Activated T-cell treated with anti-CD3 and anti-CD28 coated beads for 1 hour (primary cell): Measurements from ENCODE around the gene CDH13.

Experiments
- DNase-seq: peaks from one replicate; pipeline ENCODE4 v3.0.0-alpha.2; 2020; ENCODE audit warnings: low read depth

Gene CDH13

DNA sequence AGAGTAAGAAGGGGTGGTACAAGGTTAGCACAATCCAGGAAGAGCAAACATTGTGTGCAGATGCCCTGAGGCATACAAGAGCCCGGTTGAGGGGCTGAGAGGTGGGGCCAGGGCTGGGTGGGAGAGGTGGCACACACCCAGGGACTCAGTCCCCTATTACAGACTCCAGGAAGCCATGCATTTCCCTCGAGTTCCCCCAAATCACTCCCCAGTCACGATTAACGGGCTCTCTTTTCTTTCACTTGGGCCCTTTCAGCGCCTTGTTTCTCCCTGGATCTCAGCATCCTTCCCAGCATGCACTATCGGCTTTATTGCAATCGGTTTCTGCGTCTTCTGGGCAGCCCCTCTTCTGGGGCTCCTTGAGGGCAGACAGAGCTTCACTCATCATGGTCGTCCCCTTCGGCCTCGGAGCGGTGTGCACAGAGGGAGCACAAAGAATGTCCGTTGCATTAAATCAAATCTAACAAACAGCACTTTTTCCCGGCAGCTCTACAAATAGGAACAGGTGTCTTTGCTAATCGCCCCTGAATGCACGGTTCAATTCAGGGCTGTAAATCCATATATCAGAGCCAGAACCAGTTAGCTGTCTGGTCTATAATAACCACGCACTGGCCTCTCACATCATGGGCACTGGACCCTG lies 996.4 kb downstream of the CDH13 start:
- DNase-seq, result no peak

DNA sequence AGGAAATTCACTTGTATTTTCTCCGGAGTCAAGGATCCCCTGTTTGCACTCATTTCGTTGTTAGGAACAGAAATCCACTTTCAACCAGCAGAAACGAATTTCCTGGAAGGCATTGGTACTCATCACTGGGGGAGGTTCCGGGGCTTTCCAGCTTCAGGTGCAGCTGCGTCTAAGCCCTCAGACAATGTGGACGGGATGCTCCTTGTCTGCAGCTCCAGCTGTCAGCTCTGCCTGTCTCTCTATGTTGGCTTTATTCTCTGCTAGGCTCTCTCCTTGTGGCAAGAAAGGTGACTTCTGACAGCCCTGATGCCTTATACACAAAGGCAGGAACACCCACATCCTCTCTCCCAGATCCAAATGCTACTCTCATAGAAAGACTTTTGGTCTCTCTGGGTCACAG lies 997.1 kb downstream of the CDH13 start:
- DNase-seq, result no peak

DNA sequence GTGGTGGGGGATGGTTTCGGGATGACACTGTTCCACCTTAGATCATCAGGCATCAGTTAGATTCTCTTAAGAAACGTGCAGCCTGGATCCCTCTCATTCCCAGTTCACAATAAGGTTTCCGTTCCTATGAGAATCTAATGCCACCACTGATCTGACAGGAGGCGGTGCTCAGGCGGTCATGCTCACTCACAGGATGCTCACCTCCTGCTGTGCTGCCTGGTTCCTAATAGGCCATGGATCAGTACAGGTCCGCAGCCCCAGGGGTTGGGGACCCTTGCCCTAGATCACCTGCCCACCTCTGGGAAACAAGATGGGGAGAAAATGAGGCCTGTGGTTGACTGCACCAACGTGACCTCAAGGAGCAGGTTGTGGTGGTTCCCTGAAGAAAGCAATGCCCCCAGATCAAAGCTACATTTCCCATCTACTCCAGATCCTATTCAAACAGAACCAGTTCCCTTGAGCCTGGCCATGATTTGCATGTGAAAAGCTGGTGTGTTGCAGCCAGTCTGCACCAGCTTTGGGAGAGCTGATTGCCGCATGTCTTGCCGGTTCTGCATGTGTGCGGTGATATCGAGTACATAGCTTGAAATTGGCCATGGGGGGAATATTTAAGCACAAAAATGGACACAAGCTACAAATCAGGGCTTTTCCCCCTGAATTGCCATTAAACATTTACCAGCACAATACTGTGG lies 997.8 kb downstream of the CDH13 start:
- DNase-seq, result no peak

DNA sequence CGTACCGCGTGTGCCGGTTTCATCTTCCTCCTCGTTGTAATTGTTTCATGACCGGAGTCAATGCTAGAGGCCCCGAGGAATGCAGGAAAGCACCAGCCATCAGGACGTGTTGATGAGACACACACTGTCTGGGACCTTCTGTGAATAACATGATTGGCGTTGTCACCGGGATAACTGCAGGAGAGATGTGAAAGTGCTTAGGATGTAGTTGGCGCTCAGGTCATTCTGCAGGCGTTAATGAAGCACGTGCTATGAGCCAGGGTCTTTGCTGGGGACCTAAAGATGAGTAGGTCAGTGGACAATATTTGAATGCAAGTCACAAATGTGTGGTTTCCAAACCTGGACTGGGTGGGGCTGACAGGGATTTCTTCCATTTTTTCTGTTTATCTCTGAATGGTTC lies 999.4 kb downstream of the CDH13 start:
- no peak for DNase-seq

DNA sequence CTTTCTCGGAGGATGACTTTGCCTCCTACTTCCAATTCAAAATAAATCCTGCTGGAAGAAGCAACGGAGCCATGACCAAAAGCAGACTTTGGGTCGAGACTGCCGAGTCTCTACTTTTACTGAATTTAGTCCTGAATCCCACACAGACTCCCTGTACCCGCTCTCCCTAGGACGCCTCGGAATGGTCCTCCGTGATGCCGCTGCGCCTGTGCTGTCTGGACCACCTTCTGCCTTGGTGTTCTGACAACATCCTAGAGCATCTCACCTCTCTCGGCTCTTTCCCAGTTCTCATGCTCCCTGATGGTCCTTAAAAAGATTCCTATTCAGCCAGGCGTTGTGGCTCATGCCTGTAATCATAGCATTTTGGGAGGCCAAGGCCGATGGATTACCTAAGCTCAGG lies 999.9 kb downstream of the CDH13 start:
- DNase-seq, result no peak

DNA sequence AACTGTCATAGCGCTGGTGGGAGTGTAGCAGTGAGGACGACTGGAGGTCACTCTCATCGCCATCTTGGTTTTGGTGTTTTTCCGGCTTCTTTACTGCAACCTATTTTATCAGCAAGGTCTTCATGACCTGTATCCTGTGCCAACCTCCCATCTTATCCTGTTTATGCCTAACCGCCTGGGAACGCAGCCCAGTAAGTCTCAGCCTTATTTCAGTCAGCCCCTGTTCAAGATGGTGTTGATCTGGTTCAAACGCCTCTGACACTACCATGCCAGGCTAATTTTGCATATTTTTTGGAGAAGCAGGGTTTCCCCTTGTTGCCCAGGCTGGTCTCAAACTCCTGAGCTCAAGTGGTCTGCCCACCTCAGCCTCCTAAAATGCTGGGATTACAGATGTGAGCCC lies 1001.2 kb downstream of the CDH13 start:
- no peak for DNase-seq

DNA sequence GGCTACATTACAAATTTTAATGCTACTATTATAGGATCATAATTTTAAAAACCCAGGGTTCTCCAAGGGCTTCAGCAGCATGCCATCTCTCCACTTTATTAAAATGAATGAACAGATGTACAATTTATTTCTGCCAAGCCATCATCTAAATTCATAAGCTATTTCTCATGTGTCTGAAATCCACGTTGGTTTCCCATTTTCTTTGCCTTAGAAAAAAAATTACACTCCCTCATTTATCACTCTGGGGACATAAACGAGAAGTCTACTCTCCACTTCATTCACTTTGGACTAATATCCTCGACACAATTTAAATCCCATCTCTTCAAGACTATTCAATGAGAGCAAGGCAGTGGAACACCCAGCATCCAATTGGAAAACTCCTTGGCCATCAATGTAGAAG lies 1002.7 kb downstream of the CDH13 start:
- DNase-seq, result no peak

DNA sequence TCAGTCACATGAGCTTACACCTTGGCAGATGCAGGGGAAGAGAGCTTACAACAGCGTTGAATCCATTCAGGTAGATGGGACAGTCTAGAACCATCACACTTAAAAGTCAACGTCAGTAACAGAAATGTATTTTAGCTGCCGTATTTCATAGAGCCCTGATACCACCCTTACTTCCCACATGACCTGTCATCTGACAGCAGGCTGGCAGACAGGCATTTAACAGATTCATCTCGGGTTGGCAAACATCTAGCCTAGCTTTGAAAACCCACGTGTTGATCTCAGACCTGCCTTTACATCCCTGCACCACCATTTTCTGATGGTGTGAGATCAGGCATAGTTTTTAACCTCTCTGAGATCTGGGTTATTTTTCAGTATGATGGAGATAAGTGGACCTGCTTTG lies 1003.1 kb downstream of the CDH13 start:
- no peak for DNase-seq

DNA sequence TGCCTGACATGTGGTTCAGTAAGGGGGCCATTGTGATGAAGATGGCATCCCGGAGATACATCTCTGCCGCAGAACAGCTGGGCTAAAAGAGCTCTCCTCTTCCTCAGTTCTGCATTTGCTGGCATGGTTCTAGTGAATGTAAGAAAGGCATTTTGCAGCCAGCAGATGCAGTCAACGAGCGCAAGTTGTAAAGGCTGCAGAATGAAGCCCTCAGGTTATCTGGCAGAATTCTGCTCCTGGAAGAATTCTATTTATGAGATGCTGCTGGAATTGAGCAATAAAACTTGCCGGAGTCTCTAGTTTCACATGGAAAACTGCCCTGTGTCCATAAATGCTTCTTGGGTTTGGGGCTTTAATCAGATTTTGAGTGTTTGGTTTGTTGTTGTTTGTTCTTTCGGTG lies 1004.2 kb downstream of the CDH13 start:
- no peak for DNase-seq

DNA sequence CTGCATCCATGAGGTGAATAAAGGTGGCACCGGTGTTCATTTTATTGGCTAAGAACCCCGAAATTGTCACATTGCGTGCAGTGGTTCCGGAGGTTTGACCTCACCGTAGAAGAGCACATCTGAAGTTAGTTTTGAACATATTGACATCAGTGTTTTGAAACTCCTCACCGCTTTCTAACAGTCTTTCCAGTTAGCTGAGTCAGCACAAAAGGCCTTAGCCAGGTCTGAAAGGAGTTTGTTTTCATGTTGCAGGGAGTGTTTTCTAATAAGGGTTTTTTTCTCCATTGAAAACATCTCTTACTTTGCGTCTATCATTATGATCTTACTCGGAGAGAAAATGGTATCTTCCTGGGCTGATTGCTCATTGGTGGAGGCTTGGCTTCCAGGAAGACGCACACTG lies 1006.5 kb downstream of the CDH13 start:
- DNase-seq, result no peak

DNA sequence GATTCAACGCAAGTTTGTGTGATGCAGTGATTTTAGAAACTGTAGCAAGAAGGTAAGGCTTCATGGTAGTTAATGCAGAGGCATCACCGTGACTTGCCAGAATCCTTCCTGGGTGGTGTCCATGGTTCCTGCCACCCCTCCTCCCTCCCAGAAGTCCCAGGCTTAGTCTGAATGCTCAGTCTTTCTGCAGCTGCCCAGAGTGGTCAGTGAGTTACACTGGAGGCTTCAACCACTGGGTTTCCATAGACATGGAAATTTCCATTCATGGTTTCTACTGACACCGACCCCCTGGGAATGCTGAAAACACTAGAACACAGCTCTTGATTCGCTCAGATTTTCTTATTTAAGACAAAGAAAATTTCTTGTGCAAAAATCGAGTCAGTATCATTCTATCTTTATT lies 1021.6 kb downstream of the CDH13 start:
- no peak for DNase-seq

DNA sequence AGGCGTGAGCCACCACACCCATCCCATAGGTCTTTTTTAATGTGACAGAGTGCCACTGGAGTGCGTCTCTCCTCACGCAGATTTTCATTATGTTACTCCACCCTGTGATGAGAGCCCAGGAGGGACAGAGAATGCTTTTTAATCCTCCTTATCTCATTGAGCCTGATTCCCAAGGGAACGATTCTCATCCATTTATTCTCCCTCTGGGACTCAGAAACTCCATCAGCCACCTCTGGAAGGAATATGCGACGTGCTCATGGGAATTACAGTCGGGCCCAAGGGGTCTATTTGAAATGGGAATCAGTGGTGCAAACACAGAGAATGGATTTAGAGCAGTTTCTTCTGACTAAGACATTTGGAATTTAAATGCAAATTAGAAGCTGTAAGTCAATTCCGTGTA lies 1025.1 kb downstream of the CDH13 start:
- no peak for DNase-seq

DNA sequence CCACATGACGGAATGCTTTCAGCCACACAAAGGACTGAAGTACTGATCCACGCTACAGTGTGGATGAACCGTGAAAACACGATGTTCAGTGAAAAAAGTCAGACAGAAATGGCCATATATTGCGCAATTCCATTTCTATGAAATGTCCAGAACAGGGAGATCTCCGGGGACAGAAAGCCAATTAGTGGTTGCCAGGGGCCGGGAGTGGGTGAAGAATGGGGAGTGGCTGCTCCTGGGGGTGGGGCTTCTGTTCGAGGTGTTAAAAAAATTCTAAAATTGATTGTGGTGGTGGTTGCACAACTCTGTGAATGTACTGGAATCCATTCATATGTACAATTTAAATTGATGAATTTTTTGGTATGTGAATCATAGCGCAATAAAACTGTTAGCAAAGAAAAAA lies 1026.2 kb downstream of the CDH13 start:
- no peak for DNase-seq

DNA sequence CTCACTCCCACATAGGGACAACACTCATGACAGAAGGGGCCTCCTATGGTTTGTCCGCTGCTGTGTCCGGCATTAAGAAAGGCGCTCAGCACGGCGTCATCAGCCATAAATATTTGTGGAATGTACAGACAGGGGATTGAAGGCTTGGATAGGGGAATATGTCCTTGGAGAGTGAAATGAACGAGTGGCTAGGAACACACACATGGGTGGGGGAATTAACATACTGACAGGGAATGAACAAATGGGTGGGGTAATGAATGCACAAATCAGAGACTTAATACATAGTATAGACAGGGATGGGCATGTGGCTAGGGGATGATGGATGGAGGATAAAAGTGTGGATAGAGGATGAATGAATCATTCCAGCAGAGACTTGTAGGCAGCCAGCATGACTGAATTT lies 1027.0 kb downstream of the CDH13 start:
- no peak for DNase-seq

DNA sequence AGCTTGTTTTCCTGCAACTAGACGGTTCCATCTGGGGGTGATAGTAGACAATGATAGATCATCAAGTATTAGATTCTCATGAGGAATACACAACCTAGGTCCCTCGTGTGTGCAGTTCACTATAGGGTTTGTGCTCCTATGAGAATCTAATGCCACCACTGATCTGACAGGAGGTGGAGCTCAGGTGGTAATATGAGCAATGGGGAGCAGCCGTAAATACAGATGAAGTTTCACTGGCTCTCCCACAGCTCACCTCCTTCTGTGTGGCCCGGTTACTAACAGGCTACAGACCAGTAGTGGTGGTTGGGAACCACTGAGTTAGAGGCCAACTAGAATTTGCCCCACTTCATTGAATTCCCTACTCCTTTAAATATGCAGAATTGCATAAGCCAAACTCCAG lies 1033.5 kb downstream of the CDH13 start:
- DNase-seq, result no peak

DNA sequence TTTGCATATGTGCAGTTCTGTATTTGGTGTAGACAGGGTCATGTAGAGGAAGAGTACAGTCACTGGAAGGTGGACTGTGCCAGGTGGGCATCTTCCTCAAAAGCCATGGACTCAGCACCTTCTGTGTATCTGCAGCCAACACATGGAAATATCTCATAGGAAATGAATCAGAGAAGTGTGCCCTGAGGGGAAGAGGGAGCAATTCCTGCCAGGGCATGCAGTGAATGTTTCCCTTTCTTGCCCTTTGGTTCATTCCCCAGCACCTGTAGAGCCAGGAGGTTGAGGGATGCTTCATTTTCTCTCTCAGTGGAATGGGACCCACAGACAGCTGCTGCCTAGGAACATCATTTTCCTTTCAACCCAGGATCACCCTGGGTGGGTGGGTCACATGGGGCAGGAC lies 1034.9 kb downstream of the CDH13 start:
- no peak for DNase-seq

DNA sequence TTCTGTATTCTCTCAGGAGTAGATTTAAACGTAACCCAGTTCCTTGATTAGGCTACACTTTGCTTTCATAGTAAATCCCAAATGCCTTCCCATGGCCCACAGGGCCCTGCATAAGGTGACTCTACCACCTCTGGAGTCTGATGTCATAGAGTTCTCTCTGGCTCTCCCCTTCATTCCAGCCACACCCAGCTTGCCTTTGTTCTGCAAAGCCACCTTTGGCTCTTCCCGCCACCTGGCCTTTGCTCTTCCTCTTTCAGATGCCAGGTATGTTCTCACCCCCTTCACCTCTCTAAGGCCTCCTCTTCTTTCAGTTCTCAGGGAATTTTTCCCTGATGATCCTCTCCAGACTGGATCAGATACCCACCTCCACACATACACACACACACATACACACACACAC lies 1039.7 kb downstream of the CDH13 start:
- DNase-seq, result no peak

DNA sequence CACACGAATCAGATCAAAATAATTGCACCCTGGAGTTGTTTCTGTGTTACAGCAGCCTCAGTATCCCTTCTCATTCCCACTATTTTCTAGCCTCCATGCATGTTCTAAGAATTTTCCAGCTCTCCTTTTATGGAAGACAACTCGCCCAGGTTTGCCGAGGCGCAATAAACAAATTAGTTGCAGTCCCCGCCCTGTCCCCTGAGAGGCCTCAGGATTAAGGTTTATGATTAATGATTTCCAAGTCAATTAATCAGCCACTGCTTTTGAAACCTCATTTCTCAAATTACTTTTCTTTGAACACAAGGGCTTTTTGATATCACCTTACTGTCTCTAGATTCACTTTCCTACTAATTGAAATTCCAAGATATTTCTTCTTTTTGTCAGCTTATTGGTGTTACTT lies 1042.7 kb downstream of the CDH13 start:
- DNase-seq, result no peak

DNA sequence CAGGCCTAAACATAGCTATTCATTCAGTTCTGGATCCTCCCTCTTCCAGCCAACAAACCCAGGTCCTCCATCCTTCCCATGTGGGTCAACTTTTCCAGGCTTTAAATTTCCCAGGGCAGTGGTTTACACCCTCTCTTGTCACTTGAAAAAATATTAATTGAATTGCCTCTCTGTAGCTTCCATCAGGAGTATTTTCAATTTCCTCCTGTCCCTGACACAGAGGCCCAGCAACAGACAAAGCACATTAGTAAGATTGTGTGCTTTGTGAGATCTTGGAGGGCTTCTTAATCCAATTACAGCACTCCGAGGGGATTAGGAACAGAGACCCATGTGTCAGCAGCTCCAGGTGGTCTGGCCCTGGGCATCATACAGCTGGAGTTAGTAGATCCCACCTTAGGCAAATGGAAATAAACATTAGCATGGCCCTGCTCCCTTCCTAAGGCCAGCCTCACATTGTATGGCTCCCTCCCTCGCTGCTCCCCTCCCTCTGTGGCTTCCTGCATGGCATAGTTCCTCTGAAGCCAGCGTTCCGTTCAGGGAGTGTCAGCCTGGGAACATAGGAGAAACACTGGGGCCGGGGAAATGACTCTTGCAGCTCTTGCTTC lies 1048.3 kb downstream of the CDH13 start:
- DNase-seq, result no peak

DNA sequence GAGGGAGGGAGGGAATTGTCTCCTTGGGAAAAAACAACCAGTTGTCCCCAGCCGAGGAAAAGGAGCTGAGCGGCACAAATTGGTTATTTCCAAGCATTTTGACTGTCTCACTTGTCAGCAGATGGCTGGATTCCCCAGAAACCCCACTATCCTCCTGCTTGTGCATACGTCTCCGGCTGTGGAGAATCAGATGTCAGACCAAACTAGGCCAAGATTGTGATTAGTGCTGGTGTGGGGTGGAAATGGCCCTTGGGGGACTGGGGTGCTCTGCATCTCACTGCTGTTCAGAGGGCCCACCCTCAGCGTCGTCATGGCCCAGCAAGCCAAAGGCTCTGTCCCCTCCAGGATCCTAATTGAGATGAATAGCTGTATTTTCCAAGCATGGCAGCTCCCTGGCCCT lies 1049.3 kb downstream of the CDH13 start:
- DNase-seq, result no peak

DNA sequence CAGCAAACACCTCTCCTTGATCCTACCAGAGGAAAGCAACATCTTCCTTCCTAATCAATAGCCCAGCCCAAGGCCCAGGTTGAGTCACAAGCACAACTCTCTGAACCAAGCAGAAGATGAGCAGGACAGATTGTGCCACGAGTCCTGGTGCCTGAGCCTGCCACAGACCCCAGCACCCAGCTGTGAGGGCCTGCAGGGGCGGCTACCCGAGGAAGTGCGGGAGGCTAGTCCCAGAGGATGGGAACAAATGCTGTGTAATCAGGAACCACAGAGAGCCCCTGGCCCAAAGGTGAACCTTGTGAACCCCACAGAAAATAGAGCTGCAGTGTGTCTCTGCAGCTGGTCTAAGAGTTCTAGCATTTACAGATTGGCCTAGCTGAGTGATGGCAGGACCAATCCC lies 1054.2 kb downstream of the CDH13 start:
- DNase-seq, result no peak

DNA sequence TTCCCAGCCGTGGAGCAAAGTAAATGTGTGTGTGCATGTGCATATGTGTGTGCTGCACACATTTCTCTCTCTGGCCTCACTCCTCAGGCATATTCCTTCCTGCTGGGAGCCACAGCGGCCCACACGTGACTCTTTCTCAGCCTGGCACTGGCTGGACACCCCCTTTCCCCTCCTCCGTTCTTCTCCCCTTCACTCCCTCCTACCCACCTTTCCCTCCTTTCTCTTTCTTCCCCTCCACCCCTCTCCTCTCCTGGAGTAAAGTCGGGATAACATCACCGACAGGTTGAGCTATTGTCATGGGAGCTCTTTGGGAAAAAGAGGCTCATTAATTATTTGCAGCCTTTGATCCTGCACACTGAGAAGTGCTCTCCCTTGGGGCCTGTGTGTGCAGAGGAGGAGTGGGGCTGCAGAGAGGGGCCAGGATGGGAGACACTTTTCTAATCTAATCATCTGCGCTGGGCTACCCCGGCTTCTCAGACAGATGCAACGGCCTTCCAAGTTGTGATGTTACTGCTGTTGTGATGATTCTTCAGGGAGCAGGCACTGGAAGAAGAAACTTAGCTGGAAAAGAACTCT lies 1054.7 kb downstream of the CDH13 start:
- no peak for DNase-seq

DNA sequence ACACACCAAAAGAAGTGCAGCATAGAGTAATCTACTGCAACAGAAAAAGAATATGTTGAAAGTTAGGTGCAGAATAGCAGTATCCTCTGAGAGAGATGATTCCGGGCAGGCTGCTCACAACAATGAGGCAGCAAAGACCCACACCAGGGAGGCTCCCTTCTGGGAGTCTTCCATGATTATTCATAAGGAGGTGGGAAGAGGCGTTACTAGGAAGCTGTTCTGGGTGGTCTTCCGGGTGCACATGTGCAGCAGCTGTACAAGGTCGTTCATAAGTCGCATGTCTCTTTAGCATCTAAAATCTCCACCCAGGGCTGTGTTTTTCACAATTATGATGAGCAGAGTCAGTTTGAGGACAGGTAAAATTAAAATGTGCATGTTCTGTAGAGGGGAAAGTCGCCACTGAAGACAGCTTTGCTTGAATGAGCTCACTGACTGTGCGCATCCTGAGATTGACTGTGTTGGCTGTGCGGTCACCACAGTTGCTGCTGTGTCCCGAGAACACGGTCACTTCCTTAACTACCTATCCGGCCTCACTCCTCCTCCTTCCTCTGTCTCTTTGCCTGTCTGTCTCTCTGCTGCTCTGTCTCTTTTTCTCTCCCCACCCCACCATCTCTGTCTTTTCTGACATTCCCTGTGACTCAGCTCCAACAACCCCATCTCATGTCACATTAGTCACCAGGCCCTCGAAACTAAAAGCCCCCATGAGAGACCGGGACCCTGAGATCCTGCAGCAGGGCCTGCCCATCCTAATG lies 1055.5 kb downstream of the CDH13 start:
- DNase-seq, result no peak
